Activated gamma-delta T cell treated with Interleukin-2 at 50 U/mL for 16 hours (primary cell): ENCODE data around the gene HOXB6.

Experiments
- DNase-seq: peaks from one replicate; pipeline ENCODE4 v3.0.0-alpha.2; 2020

The HOXB6 gene

DNA sequence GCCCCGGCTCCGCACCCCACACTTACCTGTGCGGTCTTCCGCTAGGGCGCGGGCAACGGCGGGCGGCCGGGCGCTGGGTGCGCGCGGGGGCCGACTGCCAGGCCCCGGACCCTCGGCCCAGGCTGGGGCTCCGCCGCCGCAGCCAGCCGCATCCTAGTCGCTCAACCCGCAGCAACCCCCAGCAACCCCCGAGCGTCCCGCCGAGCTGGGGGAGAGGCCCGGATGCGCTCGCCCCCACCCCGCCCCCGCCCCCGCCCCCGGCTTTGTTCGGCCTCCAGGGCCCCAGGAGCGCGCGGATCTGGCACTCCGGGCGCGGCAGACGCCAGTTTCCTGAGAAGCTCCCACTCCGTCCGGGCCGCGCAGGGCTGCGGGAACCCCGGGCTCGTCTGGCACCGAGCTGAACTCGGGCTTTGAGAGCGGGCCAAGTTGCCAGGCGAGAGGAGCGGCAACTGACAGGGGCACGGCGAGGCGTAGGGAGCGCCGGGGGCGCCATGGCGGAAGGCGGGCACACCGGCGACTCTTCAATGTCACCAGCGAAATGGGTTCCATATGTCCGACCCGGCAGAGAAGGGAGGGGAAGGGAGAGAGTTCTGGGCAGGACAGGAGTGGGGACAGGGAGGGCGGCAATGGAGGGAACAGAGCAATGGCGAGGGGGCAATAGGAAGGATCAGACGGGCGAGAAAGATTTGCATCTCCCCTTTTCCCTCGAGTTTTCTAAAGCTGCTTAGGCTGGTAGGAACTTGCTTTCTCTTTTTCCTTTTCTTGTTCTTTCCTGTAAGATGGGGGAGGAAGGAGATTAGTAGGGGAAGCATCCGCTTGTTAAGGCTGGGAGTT is 40.4 kb downstream of the HOXB6 start:
- DNase-seq, result no peak

- DNase-seq, result no peak
Measured at GRCh38 chr17:48563867-48564187, 41.0 kb downstream of the HOXB6 start.

DNA sequence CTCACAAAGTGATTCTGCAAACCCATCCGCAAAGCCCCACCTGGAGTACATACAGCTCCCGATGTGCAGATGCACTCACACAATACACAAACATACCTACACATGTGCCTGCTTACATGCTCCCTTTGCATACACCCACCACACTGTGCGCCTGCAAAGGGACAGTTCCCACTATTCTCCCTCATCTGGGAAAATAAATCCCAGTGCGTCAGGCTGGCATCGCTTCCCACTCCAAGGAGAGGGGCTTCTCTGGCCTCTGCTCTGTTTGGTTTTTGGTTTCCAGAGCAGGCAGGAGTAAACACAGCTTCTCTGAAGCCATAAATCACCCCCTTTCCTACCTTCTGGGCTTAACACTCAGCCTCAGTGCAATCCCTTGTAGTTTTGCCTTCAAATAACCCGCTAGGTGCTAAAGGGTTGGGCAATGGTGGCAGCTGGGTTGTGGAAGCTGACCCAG is 41.4 kb downstream of the HOXB6 start:
- no peak for DNase-seq

GRCh38 chr17:48562934-48563333 is 41.9 kb downstream of the HOXB6 start:
- no peak for DNase-seq

GRCh38 chr17:48561884-48562810 is 42.6 kb downstream of the HOXB6 start:
- DNase-seq, result no peak

GRCh38 chr17:48559840-48560817 is 44.7 kb downstream of the HOXB6 start:
- no peak for DNase-seq

DNA sequence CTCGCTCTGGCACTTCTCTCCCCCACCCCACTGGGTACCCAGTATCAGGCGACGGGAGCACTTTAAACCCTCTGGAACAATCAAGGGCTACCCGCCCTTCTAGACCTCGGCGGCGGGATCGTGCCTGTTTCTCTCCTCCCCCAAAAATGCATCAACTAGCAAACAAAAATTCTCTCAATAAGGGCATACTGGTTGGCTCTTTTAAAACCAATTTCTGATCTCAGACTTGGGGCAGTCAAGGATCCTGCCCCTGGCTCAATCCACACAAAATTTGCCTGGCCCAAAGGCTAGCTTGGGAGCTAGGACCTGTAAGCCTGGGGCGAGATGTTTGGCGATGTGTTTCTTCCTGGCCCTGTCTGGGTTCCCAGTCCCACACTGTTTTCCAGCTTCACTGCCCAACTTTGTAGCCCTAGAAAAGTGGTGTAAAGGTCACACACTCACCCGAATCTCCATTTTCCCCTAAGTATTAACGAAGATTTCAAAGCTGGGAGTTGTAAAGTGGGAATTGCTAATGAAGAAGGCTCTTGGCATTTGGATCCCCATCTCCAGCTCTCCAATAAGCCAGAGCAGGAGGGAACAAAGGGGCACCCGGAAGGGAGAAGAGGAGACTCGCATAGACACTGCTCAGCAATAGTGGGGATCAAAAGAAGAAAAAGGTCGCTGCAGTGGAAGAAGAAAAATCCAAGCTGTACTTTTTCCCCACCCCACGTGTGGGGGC is 45.5 kb downstream of the HOXB6 start:
- DNase-seq, result no peak

GRCh38 chr17:48558831-48559121 is 46.0 kb downstream of the HOXB6 start:
- DNase-seq, result no peak

DNA sequence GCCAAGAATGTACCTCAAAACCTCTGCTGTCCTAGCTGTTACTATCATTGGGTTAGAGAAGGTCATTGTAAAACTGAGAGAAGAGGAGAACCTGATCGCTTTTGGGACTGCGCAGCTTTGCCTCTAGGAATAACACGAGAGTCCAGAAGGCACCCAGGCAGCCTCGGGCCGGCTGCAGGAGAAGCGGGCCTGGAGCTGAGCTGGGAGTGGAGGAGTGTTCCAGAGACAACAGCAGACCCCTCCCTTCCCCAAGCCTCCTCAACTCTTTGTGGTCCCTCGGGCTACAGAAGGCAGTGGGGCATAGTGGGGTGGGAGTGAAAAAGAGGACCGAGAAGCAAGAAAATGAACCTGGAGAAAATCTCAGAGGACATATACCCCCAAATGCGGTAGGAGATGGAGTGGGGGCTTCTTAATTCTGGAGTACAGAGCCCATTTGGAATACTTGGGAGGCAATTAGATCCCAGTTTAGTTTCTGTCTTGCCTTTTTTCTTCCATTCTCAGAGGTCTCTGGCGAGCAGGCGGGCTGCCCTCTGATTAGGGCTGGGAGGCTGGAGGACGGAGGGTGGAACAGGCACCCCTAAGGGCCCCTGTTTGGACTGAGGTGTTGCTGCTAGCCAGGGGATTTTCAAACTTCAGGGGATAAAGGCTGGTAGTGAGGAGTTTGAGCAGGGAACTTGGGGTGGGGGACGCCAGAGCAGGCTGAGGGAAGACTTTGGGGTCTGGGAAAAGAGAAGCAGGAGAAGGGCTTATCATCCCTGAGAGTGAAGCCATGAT is 46.5 kb downstream of the HOXB6 start:
- DNase-seq, result no peak

DNA sequence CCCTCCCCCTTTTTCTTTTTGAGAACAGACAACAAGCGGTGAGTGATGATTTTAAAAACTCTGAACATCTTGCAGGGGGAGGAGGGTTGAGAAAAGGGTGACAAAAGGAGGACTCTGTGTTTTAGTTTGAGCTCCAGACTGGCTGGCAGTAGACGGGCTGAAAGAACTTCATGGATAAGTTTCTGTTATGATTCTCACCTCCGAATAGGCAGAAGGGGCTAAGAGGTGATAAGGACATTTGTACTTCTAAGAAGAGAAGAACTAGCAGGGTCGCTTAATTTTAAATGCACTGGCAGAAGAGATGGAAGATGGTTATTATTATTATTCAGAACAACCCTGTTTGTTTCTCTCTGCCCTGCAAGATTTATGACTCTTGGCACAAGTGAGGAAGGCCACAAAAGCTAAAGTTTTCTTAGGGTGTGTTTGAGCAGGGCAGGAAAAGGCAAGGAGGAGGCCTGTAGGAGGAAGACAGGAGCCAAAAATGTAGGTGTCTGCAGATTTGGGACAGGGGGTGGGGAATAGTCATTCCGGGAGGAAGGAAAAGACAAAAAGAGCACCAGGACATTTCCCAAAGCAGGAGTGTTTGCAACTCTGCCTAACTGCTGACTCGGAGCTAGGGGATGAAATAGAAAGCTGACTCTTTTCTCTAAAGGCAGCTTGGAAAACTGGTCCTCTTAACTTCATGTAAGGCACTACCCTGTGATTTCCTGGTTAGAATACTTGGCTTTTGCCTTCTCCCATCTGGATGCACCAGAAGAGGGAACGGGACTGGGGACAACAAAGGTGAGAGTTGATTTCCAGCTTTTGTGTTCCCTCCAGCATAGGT is 48.0 kb downstream of the HOXB6 start:
- DNase-seq, result no peak

DNA sequence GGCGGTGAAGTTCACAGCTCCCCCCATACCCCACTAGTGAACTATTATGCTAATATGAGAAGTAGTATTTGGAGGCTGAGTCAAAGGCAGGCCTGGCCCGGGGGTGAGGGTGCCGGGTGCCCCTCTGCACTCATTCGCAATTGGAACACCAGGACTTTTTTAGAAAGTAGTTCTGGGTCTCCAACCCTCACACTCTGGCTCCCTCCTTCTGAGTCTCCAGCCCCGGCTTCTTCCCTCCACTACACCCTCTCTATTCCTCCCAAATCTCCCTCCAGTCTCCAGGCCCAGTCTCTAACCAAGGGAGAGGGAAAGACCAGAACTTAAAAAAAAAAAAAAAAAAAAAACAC is 48.6 kb downstream of the HOXB6 start:
- no peak for DNase-seq

DNA sequence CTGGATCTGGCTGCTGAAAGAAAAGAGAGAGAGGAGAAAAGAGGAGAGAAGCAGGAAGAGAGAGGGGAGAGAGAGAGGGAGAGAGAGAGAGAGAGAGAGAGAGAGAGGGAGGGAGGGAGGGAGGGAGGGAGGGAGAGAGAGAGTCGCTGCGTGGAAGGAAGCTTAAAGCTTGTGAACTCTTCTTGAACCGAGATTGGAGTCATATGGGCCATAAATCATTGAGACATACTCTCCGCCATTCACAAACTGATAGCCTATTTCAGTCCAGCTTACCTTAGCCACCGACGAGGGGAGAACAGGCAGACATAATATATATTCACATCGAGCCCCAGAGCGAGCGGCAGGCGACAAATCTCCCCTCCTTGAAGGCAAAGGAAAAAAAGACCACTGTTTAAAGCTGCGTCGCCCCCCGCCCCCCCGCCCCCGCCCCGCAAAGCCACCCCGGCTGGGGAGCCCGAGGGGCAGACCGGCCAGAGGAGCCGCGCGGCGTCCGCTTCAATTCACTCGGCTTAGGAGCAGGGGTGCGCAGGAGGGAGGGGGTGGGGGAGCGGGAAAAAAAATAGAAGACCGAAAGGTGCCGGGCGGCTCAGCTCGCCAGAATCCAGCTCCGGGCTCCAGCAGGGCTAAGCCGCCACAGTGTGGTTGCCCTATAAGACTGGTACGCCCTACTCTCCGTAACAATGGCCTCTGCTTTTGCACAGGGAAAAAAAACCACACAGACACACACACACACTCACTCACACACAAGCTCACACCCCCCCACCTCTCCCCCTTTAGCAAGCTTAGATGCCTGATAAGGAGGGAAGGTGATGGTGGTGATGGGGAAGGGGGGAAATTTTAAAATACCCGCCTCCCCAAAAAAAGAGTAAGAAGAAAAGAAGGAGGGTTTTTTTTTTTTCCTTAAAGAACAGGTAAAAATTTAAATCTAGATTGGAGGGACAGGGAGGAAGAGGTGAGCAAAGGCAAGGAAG is 49.2 kb downstream of the HOXB6 start:
- no peak for DNase-seq

GRCh38 chr17:48554412-48555257 is 50.2 kb downstream of the HOXB6 start:
- DNase-seq, result no peak

DNA sequence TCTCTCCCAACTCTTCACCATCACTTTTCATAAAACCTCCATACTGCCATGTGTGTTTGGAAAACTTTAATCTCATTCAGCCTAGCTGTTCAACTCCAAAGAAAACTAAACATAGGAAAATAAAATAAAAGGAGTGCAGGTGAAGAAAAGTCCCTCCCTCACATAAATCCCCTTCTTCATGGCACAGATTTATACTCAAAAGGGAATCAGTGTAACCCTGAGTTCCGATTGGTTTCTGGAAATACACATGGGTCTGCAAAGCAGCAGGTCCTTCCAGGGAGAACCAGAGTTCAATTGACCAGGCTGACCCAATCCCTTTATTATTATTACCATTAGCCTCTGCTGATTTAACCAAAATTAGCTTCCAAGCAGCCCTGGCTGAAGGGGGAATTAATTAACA is 51.0 kb downstream of the HOXB6 start:
- no peak for DNase-seq

- DNase-seq, result no peak
Measured at GRCh38 chr17:48553190-48553547, 51.6 kb downstream of the HOXB6 start.

DNA sequence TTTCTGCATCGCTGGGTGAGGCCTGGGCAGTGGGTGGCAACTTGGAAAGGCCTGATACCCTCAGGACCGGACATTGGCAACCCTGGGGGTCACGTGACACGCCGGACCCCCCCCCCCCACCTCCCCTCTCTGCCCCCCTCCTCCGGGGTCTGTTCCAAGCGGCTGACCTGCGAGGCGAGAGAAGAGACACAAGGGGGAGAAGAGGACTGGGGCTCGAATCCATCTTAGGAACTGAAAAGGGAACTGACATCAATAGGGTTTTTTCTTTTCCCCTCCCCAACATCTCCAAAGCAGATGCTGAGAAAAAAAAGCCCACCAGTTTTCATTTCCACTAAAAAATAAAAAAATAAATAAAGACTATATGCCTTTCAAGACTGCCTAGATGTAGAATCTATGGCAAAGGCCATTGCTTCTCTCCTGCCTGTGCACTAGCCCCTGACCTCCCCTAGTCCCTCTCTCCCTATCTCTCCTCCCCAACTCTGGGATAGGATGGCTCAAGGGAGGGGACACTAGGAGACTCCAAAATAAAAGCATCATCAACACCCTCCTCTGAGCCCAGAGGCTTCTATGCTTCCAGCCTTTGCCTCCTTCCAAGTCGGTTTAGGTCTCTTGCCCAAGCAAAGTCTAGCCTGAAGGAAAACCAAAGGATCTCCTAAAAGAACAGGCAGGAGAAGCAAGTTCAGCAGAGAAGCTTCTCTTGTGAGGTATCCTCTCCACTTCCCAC is 52.2 kb downstream of the HOXB6 start:
- DNase-seq, result no peak

DNA sequence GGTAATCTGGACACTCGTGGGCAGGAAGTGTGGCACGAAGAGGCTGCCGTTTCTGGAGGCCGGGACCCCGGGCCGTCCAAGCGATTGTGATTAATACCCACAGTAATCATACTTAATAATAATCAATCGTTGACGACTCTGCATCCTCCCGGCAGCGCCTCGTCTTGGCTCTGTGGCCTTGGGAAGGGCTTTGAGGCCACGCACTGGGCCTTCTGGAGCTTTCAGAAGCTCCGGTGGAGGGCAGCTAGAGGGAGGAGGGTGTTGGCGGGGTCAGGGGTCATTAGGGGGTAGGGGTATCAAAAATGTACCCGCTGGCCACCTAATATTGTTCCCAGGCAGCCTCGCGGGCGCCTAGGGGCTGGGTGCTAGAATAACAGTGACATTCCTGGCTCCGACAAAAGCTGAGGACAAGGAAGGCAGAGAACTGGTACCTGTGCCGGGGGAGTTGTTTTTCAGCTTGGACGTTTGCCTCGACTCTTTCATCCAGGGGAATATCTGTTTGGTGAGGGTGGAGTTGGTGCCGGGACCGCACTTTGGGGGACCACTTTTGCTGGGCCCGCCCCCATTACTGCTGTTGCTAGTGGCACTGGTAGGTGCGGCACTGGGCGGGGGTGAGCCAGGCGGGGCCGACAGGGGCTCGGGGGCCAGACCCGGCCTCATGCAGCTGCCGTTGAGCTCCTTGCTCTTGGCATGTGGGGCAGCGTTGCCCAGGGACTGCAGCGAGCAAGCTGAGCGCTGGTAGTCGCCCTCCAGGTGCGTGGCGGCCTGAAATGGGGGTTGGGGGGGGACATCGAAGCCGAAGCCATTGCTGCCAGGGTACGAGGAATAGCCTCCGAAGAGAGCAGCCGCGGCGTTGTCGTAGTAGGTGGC is 53.0 kb downstream of the HOXB6 start:
- DNase-seq, result no peak
